Lower leg skin (tissue), 3 donors: ENCODE measurements around the gene SH3RF2.

Source experiments
- CTCF ChIP-seq, 3 donors: fragments of 450-650 bp; IDR thresholded peaks; one replicate each; pipeline ENCODE4 v1.5.1; 2016; ENCODE audit warnings: antibody characterized with exemption in 3 of 3, mild to moderate bottlenecking in 3 of 3, moderate library complexity in 2 of 3
- POLR2A ChIP-seq, 2 donors: fragments of 450-650 bp; IDR thresholded peaks; one replicate each; pipeline ENCODE4 v1.6.1; 2016 to 2017; ENCODE audit warnings: antibody characterized with exemption in 2 of 2, mild to moderate bottlenecking in 1 of 2, moderate library complexity in 1 of 2

- TF ChIP-seq CTCF (IDR thresholded peaks at IDR 0.05): no peak
- no peak for TF ChIP-seq POLR2A (IDR thresholded peaks at IDR 0.05)
Measured at GRCh38 chr5:146068977-146069779, 132.8 kb downstream of the SH3RF2 start.
